GM21360 (cell line): Measurements from ENCODE around the gene STAG1.
"Not testable (repeated sequence)": the region's sequence is repeated elsewhere in the genome, so short reads cannot be mapped to it uniquely, and the experiment has no call there.

Source experiments
- ATAC-seq: cut with Tn5 transposase; IDR thresholded peaks from one replicate; pipeline ENCODE4 v1.9.1; 2021; ENCODE audit warnings: mild to moderate bottlenecking, moderate library complexity; ENCODE audit not compliant: unreplicated experiment

Gene STAG1

DNA sequence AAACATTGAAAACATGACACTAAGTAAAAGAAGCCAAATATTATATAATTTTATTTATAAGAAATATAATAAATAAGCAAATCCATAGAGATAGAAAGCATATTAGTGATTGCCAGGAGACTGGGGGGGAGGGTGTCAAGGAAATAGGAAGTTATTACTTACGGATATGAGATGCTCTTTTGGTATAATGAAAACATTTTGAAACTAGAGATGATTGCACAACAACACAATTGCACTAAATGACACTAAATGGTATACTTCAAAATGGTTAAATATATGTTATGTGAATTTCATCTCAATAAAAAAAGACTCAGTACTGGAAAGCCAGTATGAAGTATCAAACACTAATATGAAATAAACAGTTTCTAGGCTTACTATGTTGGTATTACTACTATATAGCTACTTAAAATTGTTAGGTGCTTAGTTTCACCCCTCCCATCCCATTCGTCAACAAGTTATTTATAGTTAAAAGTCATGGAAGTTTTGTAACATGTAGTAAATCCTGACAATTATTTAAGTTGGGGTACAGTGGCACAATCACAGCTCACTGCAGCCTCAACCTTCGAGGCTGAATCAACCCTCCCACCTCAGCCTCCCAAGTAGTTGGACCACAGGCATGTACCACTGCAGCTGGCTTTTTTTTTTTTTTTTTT is 43.7 kb downstream of the STAG1 start:
- no peak for ATAC-seq

DNA sequence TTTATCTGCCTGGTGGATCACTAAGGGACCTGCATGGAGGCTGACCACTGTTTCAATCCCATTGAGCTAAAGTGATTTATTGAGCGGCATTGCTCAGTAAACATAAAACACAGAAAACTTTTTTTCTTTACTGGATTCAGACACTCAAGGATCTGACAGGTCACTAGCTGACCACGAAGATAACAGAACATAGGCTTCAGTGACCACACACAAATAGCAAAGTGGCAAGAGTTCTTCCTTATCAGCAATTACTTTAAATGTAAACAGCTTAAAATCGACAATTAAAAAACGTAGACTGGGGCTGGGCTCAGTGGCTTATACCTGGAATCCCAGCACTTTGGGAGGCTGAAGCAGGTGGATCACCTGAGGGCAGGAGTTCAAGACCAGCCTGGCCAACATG is 48.7 kb downstream of the STAG1 start:
- no peak for ATAC-seq

DNA sequence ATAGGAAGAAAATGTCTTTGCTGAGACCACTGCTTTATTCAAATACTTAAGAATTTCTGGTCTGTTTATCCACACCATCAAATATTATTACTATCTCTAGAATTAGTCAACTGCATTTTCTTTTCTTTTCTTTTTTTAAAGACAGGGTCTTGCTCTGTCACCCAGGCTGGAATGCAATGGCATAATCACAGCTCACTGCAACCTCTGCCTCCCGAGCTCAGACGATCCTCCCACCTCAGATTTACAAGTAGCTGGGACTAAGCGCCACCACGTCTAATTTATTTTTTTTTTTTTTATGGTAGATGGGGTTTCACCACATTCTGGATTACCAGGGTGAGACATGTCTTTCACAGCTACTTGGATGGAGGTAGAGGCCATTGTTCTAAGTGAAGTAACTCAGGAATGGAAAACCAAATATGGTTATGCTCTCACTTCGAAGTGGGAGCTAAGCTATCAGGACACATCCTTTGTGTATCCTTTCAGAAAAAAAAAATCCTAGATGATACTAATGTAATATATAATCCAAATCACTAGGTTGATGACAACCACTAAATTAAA is 52.8 kb downstream of the STAG1 start:
- no peak for ATAC-seq

DNA sequence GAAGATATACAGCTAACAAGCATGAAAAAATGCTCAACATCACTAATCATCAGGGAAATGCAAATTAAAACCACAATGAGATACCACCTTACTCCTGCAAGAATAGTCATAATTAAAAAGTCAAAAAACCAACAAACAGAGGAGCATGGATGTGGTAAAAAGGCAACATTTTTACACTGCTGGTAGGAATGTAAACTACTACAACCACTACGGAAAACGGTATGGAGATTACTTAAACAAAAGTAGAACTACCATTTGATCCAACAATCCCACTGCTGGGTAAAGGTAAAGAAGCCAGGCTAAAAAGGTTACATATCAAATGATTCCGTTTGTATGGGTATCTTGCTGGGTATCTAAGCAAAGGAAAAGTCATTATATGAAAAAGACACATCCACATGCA is 53.8 kb downstream of the STAG1 start:
- no peak for ATAC-seq

GRCh38 chr3:136696797-136697196 is 55.4 kb downstream of the STAG1 start:
- no peak for ATAC-seq

DNA sequence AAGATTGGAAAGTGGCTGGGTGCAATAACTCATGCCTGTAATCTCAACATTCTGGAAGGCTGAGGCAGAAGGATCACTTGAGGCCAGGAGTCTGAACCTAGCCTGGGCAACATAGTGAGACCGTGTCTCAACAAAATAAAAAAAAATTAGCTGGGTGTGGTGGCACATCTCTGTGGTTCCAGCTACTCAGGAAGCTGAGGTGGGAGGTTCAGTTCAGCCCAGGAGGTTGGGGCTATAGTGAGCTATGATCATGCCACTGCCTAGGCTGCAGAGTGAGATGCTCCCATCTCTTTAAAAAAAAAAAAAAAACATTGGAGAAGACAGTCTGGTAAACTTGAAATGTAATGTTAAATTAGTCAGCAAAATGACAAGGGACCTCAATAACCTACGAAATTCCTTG is 57.9 kb downstream of the STAG1 start:
- no peak for ATAC-seq

DNA sequence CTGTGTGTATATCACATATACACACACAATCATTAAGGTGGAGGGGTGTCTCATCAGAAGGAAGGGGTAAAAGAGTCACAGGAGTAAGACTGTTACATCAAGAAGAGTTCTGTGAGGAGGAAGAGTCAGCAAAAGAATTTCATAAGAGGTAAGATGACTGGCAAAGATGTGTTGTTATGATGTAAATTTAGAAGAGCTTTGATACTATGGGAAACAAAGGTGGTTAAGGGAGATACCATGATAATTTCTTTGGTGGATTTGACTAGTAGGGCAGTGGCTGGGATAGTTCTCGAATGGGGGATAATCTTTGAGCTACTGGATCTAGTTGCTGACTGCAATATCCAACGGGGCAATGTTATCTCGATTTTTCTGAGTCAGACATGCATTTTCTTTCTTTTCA is 61.6 kb downstream of the STAG1 start:
- no peak for ATAC-seq

- no peak for ATAC-seq
These were observed 66.3 kb downstream of the STAG1 start for GRCh38 chr3:136685882-136686281.

- ATAC-seq = no peak
These were observed 69.4 kb downstream of the STAG1 start for GRCh38 chr3:136682740-136683312.

- no peak for ATAC-seq
These were observed 73.2 kb downstream of the STAG1 start for GRCh38 chr3:136678981-136679380.

- ATAC-seq = no peak
These were observed 76.2 kb downstream of the STAG1 start for GRCh38 chr3:136676009-136676408.

DNA sequence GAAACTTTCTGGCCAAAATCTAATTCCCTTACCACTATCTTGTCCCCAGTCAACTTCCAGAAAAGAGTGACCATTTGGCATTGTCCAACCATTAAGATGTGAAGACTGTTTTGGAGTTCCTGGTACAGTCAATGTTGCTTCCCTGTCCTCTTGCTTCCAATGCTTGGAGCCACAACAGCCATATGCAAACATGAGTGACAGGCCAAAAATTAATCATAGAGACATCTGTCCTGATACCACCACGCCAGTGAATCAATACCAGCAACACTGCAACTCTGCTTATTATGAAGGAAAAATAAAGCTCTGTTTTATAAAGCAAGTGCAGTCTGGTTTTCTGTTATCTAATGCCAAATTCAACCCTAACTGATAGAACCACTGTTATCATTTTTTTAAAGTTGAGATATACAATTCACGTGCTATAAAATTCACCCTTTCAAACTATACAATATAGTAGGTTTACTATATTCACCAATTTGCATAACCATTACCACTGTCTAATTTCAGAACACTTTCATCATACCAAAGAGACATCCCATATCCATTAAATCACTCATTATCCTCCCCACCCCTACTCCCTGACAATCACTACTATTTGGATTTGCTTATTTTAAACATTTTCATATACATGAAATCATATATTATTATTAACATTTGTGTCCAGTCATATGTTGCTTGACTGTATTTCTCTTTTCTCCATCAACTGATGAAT is 76.9 kb downstream of the STAG1 start:
- ATAC-seq = no peak

- ATAC-seq = no peak
These were observed 79.7 kb downstream of the STAG1 start for GRCh38 chr3:136672457-136672856.

- no peak for ATAC-seq
These were observed 80.3 kb downstream of the STAG1 start for GRCh38 chr3:136671921-136672320.

DNA sequence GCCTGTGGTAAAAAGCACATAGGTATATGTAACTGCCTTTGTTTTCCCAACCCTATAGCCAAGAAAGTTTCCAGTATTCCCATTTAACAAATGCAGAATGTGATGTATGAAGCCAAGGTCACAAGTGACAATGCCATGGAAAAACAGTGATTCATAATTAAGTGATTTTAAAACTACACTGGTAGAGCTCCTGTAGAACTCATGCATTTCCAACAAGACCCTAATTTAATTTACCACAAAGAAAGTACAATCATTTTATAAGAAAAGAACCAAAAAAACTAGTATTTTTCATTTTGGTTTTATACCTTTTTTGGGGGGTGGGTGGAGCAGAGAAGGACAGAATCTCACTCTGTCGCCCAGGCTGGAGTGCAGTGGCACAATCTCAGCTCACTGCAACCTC is 82.0 kb downstream of the STAG1 start:
- ATAC-seq = no peak

GRCh38 chr3:136667081-136667480 is 85.1 kb downstream of the STAG1 start:
- ATAC-seq = no peak

GRCh38 chr3:136666301-136666700 is 85.9 kb downstream of the STAG1 start:
- not testable (repeated sequence) for ATAC-seq

DNA sequence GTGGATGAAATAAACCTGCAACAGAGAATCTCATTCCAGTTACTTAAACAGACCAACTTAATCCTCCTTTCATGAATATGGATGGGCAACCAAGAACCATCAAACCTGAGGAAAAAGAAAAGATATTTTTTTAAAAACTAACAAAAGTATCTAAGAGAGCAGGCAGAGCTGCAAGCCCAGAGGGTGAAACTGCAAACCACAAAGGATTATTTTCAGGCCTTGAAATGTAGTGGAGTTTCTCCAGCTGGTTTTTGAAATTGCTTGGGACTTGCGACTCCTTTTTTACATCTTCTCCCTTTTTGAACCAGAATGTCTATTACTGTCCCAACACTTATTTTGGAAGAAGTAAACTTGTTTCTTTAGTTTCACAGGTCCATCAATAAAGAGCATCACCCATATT is 87.4 kb downstream of the STAG1 start:
- ATAC-seq = no peak

DNA sequence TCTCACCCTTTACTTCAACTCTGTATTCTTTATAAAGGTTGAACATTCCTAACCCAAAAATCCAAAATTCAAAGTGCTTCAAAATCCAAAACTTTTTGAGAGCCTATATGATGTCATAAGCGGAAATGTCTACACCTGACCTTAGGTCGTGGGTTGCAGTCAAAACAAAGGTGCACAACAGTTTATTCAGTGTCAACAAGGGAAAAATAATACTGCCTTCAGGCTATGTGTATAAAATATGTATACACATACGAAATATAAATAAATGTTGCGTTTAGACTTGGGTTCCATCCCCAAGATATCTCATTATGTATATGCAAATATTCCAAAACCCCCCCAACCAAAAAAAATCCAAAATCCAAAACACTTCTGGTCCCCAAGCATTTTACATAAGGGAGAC is 90.9 kb downstream of the STAG1 start:
- no peak for ATAC-seq

DNA sequence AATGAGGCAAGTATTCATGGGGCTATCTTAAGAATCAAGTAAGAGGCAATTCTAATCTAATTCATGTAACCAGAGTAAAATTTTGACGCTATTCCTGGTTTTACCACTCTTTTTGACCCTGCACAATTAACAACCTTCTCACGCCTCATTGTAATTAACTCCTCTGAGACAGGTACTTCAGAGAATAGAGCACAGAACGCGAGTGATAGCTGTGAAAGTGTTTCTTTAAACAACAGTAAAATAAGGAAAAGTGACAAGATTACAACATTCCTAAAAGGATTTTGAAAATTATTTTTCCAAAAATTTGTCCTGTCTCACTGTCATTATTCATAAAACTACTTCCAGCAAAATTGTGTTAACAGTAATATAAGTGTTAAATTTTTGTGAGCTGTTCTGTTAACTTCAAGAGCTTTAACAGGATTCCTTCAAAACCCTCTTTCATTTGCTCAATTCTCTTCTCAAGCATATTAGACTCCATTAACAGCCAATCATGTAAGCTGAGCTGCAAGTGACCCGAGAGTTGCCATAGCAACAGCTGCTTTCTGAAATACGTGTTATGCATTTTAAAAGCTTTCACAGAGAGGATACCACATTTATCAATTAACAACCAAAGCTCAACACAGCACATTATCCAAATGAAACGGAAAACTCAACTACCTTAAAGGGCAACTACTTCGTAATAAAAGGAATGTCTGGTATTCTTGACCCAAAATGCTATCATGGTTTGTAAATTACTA is 93.1 kb downstream of the STAG1 start:
- ATAC-seq = no peak

DNA sequence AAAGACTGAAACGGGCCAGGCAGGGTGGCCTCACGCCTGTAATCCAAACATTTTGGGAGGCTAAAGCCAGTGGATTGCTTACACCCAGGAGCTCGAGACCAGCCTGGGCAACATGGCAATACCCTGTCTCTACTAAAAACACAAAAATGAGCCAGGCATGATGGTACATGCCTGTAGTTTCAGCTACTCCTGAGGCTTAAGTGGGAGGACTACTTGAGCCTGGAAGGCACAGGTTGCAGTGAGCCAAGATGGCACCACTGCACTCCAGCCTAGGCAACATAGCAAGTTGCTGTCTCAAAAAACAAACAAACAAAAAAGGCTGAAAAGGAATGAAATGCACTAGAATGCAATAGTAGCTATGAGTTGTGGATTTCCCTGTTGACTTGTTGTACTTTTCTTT is 94.7 kb downstream of the STAG1 start:
- ATAC-seq = no peak
